HEK293 (cell line): ENCODE measurements around the gene IL1RL2.

Source experiments
- CTCF ChIA-PET: fragments of 350-600 bp; formaldehyde crosslinking; extraction: SDS; loops from one replicate; lab custom pipeline; 2021; ENCODE audit warnings: antibody characterized with exemption; lab: Yijun Ruan, JAX
- POLR2A ChIA-PET: fragments of 300-600 bp; formaldehyde crosslinking; extraction: SDS; loops from one replicate; lab custom pipeline; 2020; ENCODE audit warnings: antibody characterized with exemption, inconsistent platforms; lab: Yijun Ruan, JAX
- H3K27ac ChIP-seq: fragments of 200-500 bp; sonication (Bioruptor generic); 2 replicates; pipeline ENCODE4 v1.5.1; 2014; ENCODE audit warnings: low read depth, low read length, control low read depth, inconsistent platforms; ENCODE audit errors: extremely low read depth
- H3K36me3 ChIP-seq, 2 experiments: fragments of 200-500 bp in 1 of 2; sonication (Bioruptor generic) in 1 of 2; 1 replicate in 1 of 2; 2 replicates in 1 of 2; pipeline ENCODE4 v1.5.1; 2014 to 2017; ENCODE audit warnings: inconsistent platforms in 2 of 2, low read length in 2 of 2; ENCODE audit not compliant: control insufficient read depth in 2 of 2, insufficient read depth in 1 of 2
- H3K4me1 ChIP-seq: fragments of 200-500 bp; sonication (Bioruptor generic); 2 replicates; pipeline ENCODE4 v1.5.1; 2014; ENCODE audit warnings: mild to moderate bottlenecking, low read length, inconsistent platforms; ENCODE audit not compliant: control insufficient read depth, insufficient read depth
- H3K4me3 ChIP-seq: 2 replicates; pipeline ENCODE4 v1.5.1; 2011; ENCODE audit warnings: low read depth, mild to moderate bottlenecking, control low read depth, low read length, moderate library complexity
- H3K9me3 ChIP-seq: fragments of 200-500 bp; sonication (Bioruptor generic); 2 replicates; pipeline ENCODE4 v1.5.1; 2014; ENCODE audit warnings: low read depth, low read length, inconsistent platforms; ENCODE audit not compliant: control insufficient read depth, insufficient read depth
- AEBP2 ChIP-seq: fragments of 450-650 bp; formaldehyde crosslinking; IDR thresholded peaks from 2 replicates; pipeline ENCODE4 v1.5.1; 2016; ENCODE audit warnings: missing biosample characterization, missing genetic modification characterization, borderline replicate concordance
- PBX3 ChIP-seq: sonication (generic); formaldehyde crosslinking; IDR thresholded peaks from 2 replicates; pipeline ENCODE4 v1.8.1; 2022; ENCODE audit warnings: mild to moderate bottlenecking, moderate library complexity, missing genetic modification reagents
- PRDM2 ChIP-seq: fragments of 450-650 bp; formaldehyde crosslinking; IDR thresholded peaks from 2 replicates; pipeline ENCODE4 v1.5.1; 2016; ENCODE audit warnings: missing biosample characterization, missing genetic modification characterization, borderline replicate concordance
- REPIN1 ChIP-seq: fragments of 450-650 bp; formaldehyde crosslinking; IDR thresholded peaks from 2 replicates; pipeline ENCODE4 v1.5.1; 2017; ENCODE audit warnings: missing biosample characterization, missing genetic modification characterization, low read depth
- ZBTB1 ChIP-seq: fragments of 450-650 bp; formaldehyde crosslinking; IDR thresholded peaks from 2 replicates; pipeline ENCODE4 v1.5.1; 2016; ENCODE audit warnings: missing biosample characterization, missing genetic modification characterization
- ZBTB20 ChIP-seq: fragments of 450-650 bp; formaldehyde crosslinking; IDR thresholded peaks from 2 replicates; pipeline ENCODE4 v1.5.1; 2016; ENCODE audit warnings: missing biosample characterization, missing genetic modification characterization
- ZEB2 ChIP-seq: fragments of 450-650 bp; formaldehyde crosslinking; IDR thresholded peaks from 2 replicates; pipeline ENCODE4 v1.5.1; 2016; ENCODE audit warnings: missing biosample characterization, missing genetic modification characterization
- ZFP41 ChIP-seq: fragments of 450-650 bp; formaldehyde crosslinking; IDR thresholded peaks from 2 replicates; pipeline ENCODE4 v1.5.1; 2016; ENCODE audit warnings: missing biosample characterization, missing genetic modification characterization, borderline replicate concordance
- ZNF157 ChIP-seq: fragments of 450-650 bp; formaldehyde crosslinking; IDR thresholded peaks from 2 replicates; pipeline ENCODE4 v1.5.1; 2016; ENCODE audit warnings: missing biosample characterization, missing genetic modification characterization
- ZNF2 ChIP-seq: fragments of 450-650 bp; formaldehyde crosslinking; IDR thresholded peaks from 2 replicates; pipeline ENCODE4 v1.5.1; 2016; ENCODE audit warnings: missing biosample characterization, missing genetic modification characterization
- ZNF23 ChIP-seq: fragments of 450-650 bp; formaldehyde crosslinking; IDR thresholded peaks from 2 replicates; pipeline ENCODE4 v1.5.1; 2016; ENCODE audit warnings: missing biosample characterization, missing genetic modification characterization, borderline replicate concordance
- ZNF239 ChIP-seq: fragments of 450-650 bp; formaldehyde crosslinking; IDR thresholded peaks from 2 replicates; pipeline ENCODE4 v1.5.1; 2016; ENCODE audit warnings: missing biosample characterization, missing genetic modification characterization
- ZNF266 ChIP-seq: fragments of 450-650 bp; formaldehyde crosslinking; IDR thresholded peaks from 2 replicates; pipeline ENCODE4 v1.5.1; 2016; ENCODE audit warnings: missing biosample characterization, missing genetic modification characterization, low read depth
- ZNF560 ChIP-seq: fragments of 450-650 bp; formaldehyde crosslinking; IDR thresholded peaks from 2 replicates; pipeline ENCODE4 v1.5.1; 2017; ENCODE audit warnings: missing biosample characterization, missing genetic modification characterization, borderline replicate concordance
- ZNF660 ChIP-seq: fragments of 450-650 bp; IDR thresholded peaks from 2 replicates; pipeline ENCODE4 v1.5.1; 2018; ENCODE audit warnings: missing biosample characterization, mild to moderate bottlenecking, missing genetic modification characterization
- ZNF76 ChIP-seq: fragments of 450-650 bp; formaldehyde crosslinking; IDR thresholded peaks from 2 replicates; pipeline ENCODE4; 2016; ENCODE audit warnings: low read depth, missing biosample characterization, missing genetic modification characterization, borderline replicate concordance
- ZXDB ChIP-seq: fragments of 450-650 bp; formaldehyde crosslinking; IDR thresholded peaks from 2 replicates; pipeline ENCODE4 v1.5.1; 2016; ENCODE audit warnings: missing biosample characterization, missing genetic modification characterization

The IL1RL2 gene

GRCh38 chr2:102190430-102191107, 3.7 kb downstream of the IL1RL2 start:
- Histone ChIP-seq H3K4me1 (no peaks in the 10 kb centered on the region), H3K4me3 (no peak overlapping the region)
- CTCF ChIA-PET, result no interaction called here

More at GRCh38 chr2:102190430-102191107, 3.7 kb downstream of the IL1RL2 start:
- H3K9me3 ChIP-seq, result no peaks in the 10 kb centered on the region
- POLR2A ChIA-PET, result no interaction called here
- TF ChIP-seq ZXDB (tag by site-specific recombination) (no peak), ZNF239 (no peak), ZBTB20 (tag by site-specific recombination) (no peak), ZBTB1 (tag by site-specific recombination) (no peak), ZNF157 (tag by site-specific recombination) (no peak), ZNF266 (tag by site-specific recombination) (no peak), REPIN1 (tag by site-specific recombination) (no peak), ZNF560 (tag by site-specific recombination) (no peak), ZNF660 (tag by site-specific recombination) (no peak), AEBP2 (tag by site-specific recombination) (no peak), ZFP41 (tag by site-specific recombination) (no peak), ZEB2 (tag by site-specific recombination) (no peak), ZNF23 (tag by site-specific recombination) (no peak), ZNF2 (no peak), PBX3 (no peak), PRDM2 (tag by site-specific recombination) (no peak), ZNF76 (tag by site-specific recombination) (no peak)
- no peaks in the 10 kb centered on the region for H3K36me3 ChIP-seq
- H3K27ac ChIP-seq, result no peak overlapping the region
